NB4 (cell line): Measurements from ENCODE around the gene MYF5.

Experiments used
- DNase-seq: peaks from one replicate; pipeline ENCODE4 v3.0.0; 2010; ENCODE audit warnings: low read depth
- H3K4me3 ChIP-seq: one replicate; pipeline ENCODE4 v1.5.1; 2011; ENCODE audit warnings: mild to moderate bottlenecking, low read depth, low read length, moderate library complexity
- MYC ChIP-seq: IDR thresholded peaks from 2 replicates; pipeline ENCODE4 v1.6.1; 2011; ENCODE audit warnings: low read depth, low read length
- POLR2A ChIP-seq: IDR thresholded peaks from 2 replicates; pipeline ENCODE4 v1.6.1; 2011; ENCODE audit warnings: mild to moderate bottlenecking; ENCODE audit not compliant: insufficient read length; ENCODE audit errors: extremely low read depth
- TF ChIP-seq, protein P1 (sequence below): IDR thresholded peaks from 2 replicates; pipeline ENCODE4 v1.6.1; 2011; ENCODE audit warnings: low read depth, low read length
- TF ChIP-seq, protein P2 (sequence below): IDR thresholded peaks from one replicate; pipeline ENCODE4 v1.5.1; 2012; ENCODE audit warnings: low read depth, low read length

The MYF5 gene

DNA sequence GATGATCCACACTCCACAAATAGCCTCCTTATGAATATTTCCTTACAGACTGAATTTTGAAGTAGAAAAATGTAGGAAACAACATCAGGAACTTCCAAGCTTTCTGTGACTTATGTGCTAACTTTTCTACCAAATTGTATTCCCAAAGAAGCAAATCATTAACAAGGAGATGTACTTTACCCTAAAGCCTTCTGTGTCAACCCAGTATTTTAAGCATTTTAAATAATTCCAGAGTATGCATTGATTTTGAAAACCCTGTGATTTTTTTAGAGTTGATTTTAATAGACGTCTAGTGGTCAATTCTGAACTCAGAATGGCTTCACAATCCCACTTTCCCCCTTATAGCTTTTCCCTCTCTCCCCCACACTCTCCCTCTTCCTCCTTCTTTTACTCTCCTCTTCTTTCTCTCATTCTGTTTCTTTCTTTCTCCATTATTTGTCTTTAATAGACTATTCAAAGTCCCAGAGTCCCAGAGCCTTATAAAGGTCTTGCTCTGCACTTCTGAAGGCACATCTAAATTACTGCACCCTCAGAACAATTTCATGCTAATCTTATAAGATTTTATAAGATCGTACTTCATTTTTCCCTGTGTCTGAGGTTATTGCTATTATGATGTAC, 19.3 kb upstream of the MYF5 start:
- no peak overlapping the region for H3K4me3 ChIP-seq
- TF ChIP-seq POLR2A (no peak), MYC (no peak)
- TF ChIP-seq, protein P1, sequence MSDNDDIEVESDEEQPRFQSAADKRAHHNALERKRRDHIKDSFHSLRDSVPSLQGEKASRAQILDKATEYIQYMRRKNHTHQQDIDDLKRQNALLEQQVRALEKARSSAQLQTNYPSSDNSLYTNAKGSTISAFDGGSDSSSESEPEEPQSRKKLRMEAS: no peak
- TF ChIP-seq, protein P2, sequence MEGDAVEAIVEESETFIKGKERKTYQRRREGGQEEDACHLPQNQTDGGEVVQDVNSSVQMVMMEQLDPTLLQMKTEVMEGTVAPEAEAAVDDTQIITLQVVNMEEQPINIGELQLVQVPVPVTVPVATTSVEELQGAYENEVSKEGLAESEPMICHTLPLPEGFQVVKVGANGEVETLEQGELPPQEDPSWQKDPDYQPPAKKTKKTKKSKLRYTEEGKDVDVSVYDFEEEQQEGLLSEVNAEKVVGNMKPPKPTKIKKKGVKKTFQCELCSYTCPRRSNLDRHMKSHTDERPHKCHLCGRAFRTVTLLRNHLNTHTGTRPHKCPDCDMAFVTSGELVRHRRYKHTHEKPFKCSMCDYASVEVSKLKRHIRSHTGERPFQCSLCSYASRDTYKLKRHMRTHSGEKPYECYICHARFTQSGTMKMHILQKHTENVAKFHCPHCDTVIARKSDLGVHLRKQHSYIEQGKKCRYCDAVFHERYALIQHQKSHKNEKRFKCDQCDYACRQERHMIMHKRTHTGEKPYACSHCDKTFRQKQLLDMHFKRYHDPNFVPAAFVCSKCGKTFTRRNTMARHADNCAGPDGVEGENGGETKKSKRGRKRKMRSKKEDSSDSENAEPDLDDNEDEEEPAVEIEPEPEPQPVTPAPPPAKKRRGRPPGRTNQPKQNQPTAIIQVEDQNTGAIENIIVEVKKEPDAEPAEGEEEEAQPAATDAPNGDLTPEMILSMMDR: no peak
- no peak for DNase-seq

DNA sequence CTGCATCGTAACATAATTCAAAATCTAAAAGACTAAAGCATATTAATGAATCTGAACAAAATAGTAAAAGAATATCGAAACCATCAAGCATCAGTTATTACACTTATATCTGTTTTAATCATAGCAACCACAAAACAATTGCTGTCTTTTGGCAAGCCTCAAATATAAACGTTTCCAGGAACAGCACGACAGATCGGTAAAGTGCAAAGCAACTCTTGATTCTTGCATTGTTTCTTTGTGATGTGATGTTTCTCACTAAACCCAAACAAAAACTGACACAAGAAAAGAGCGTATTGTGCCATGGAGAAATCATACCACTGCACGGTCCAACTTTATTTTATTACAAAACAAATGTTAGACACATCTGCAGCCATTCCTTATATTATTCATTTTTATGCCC, 18.5 kb upstream of the MYF5 start:
- no peak for DNase-seq
- H3K4me3 ChIP-seq: no peak overlapping the region

DNA sequence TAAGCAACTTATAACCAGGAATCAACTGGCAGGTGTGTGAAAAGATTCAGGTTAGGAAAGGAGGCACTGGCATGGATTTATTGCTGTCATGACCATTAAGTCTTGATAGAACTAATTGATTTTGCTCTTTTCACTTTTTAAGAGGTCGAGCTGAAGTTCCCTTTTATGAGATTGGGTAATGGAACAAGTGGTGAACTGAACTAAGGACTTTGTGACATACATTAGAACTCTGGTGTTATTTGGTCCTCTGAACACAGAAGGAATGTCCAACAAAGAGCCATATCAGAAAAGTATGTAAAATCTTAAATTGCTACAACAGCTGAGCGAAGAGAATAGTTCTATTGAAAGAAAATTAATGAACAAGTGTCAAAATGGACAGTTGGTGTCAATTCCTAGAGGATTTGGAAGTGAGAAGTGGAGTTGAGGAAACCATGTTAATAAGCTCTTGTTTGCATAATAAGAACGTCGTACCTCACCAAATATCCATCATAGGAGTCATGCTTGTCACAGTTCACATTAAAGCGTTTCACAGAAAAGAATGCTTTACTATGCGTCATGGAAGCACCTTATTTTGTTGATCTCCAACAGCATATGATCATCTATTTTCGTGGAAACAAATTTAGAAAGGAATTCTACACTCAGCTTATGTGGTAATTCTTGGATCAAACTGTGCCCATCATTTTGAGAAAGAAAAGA, 17.7 kb upstream of the MYF5 start:
- no peak for DNase-seq
- TF ChIP-seq MYC: no peak
- no peak for TF ChIP-seq POLR2A
- TF ChIP-seq, protein P2: no peak
- TF ChIP-seq, protein P1: no peak
- no peak overlapping the region for H3K4me3 ChIP-seq

More for the DNA sequence above, 18.5 kb upstream of the MYF5 start:
- TF ChIP-seq, protein P2: no peak
- TF ChIP-seq, protein P1: no peak
- TF ChIP-seq MYC: no peak
- TF ChIP-seq POLR2A: no peak

DNA sequence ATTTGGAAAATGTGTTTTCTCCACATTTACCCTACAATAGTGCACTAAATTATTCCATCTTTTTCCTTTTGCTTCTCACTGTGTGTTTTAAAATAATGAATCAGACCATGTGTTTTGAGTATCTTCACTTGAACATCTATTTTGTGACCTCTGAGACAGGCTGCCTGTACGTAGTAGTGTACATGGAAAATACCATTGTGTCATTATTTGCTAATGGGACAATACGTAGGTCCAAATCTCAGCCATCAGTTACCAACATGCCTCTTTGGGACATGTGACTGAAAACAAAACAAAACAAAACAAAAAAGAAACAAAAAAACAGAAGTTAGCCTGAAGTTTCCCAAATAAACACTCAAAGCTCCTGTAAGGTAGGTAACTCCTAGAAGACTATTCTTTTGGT, 16.4 kb upstream of the MYF5 start:
- no peak for DNase-seq
- no peak overlapping the region for H3K4me3 ChIP-seq
- TF ChIP-seq, protein P1: no peak

- no peak overlapping the region for H3K4me3 ChIP-seq
- TF ChIP-seq, protein P2: no peak
- TF ChIP-seq, protein P1: no peak
- TF ChIP-seq MYC (no peak), POLR2A (no peak)
- DNase-seq: no peak
Observed at GRCh38 chr12:80701388-80701787, 15.3 kb upstream of the MYF5 start.

- H3K4me3 ChIP-seq: no peak overlapping the region
- no peak for DNase-seq
- TF ChIP-seq, protein P2: no peak
- TF ChIP-seq, protein P1: no peak
- TF ChIP-seq MYC (no peak), POLR2A (no peak)
Observed at GRCh38 chr12:80702889-80703805, 13.6 kb upstream of the MYF5 start.
